DMS 273 treated with DMSO at 0.1 percent for 48 hours (cell line): ENCODE data around the gene UTP18.

Experiments
- DNase-seq: peaks from one replicate; lab custom pipeline; 2025; lab: John Stamatoyannopoulos, UW

Gene UTP18

DNA sequence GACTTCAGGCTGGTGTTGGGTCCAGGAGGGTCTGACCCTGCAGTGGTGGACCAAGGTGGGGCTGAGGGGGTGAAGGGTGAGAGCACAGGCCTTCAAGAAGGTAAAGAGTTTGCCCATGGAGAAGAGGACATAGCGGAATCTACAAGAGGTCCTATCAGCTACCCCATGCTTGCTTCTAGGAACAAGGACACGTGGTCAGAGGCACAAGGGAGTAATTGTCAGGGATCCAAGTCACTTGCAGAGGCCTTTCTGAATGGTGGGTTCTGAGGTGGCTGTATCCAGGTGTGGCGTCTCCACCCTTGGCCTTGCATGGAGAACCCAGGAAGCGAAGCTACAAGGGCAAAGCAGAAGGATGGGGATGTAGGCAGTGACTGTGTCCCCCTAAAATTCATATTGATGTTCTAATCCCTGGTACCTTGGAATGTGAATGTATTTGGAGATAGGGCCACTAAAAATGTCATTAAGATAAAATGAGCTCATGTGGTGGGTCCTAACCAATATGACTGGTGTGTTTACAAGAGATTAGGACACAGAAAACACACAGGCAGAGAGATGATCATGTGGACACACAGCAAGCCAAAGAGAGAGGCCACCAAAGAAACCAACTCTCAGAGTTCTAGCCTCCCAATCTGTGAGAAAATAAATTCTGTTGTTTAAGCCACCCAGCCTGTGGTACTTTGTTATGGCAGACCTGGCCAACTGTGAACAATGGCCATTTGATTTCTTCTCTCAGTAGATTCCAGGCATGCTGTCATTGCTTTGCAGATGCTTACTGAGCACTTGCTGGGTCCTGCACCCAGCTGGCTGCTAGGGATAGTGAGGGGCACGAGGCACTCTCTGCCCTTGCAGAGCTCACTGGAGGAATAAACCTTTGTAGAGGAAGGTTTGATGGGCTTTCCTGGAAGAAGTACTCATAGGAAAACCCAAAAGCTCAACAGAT is 75.8 kb downstream of the UTP18 start:
- no peak for DNase-seq

- DNase-seq, result no peak
These were observed 81.1 kb downstream of the UTP18 start for GRCh38 chr17:51341457-51341856.

- no peak for DNase-seq
These were observed 81.9 kb downstream of the UTP18 start for GRCh38 chr17:51342257-51342656.

DNA sequence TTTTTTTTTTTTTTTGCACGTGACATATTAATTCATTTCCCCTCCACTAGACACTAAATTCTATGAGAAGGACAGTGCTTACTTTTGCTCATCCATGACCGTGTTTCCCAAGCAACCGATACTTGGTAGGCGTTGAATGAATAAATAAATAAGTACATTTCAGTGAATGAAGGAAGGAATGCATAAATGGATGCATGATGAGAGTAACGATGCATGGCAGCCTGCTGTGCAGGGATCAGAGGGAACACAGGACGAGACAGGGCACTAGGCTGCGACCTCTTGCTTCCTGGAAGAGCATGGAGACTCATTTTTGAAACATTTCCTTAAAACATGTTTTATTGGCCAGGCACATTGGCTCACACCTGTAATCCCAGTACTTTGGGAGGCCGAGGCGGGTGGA is 84.2 kb downstream of the UTP18 start:
- no peak for DNase-seq

DNA sequence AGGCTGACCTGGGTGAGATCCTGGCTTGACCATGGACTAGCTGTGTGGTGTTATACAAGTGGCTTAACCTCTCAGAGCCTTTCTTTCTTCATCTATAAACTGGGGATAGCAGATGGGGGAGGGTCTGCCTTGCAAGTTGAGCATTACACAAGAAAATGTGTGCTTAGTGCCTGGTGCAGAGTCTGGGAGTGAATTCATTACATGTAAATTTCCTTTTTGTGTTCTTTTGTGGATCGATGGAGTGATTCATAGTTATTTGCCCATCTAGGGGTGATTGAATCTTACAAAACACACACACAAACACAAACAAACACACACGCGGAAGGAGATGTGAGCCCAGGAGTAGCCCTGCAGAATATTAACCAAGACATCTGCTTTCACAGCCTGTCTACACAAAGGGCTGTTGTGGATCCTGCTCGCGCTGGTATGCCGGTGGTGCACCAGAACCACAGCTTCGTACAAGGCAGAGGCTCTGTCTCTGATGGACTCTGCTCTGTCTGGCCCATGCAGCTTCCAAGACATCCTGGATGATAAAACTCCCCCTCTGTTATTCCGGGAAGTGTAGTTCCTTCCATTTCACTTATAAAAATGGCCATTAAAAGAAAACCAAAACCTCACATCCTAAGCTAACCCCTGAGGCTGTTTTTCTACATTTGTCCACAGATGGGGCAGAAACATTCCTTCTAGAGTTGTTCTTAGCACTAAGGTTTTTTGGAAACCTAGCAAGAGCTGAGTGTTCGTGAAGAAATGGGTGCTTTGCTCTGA is 86.1 kb downstream of the UTP18 start:
- DNase-seq, result no peak
